PC-9 (cell line): ENCODE results near the gene RNU7-1. TPM values are rescaled to one million over a fixed set of nuclear protein-coding genes. Genes with fewer than 3 reads are reported as not detected.

Experiments used
- BruUV-seq: library from RNA; stranded (reverse); fragments of 400-500 nt; replicated peaks from 2 replicates; lab custom pipeline; 2021; lab: Mats Ljungman, UMichigan
- CTCF ChIA-PET: fragments of 300-600 bp; sonication (Branson Sonifier 250); formaldehyde crosslinking; loops from one replicate; lab custom pipeline; 2022; ENCODE audit warnings: antibody characterized with exemption; lab: Charles Lee
- POLR2A ChIA-PET: fragments of 300-600 bp; sonication (Branson Sonifier 250); formaldehyde crosslinking; loops from one replicate; lab custom pipeline; 2022; ENCODE audit warnings: antibody characterized with exemption; ENCODE audit not compliant: unreplicated experiment; lab: Charles Lee
- DNase-seq, 2 experiments: peaks; one replicate each; pipeline versions ENCODE4 v3.0.0 to v3.0.0-alpha.2; 2015 to 2022; ENCODE audit warnings: mixed read lengths in 1 of 2
- H2AFZ ChIP-seq: fragments of 200-600 bp; sonication (generic); 2 replicates; pipeline ENCODE4 v1.8.1; 2017; ENCODE audit warnings: antibody characterized with exemption
- H3F3A ChIP-seq: fragments of 200-600 bp; sonication (generic); 2 replicates; pipeline ENCODE4 v1.8.1; 2017; ENCODE audit warnings: antibody characterized with exemption, mild to moderate bottlenecking, low read depth; ENCODE audit not compliant: insufficient read depth
- H3K27ac ChIP-seq: fragments of 200-600 bp; sonication (generic); 2 replicates; pipeline ENCODE4 v1.6.1; 2016; ENCODE audit warnings: mixed run types
- H3K27me3 ChIP-seq: fragments of 200-600 bp; sonication (generic); 2 replicates; pipeline ENCODE4 v1.6.1; 2016; ENCODE audit warnings: low read depth, mixed run types; ENCODE audit not compliant: insufficient read depth
- H3K36me3 ChIP-seq: fragments of 200-600 bp; sonication (generic); 2 replicates; pipeline ENCODE4 v1.6.1; 2016; ENCODE audit warnings: low read depth, mixed run types
- H3K4me1 ChIP-seq: fragments of 200-600 bp; sonication (generic); replicated peaks from 2 replicates; pipeline ENCODE4 v1.6.1; 2016; ENCODE audit warnings: mixed run types; ENCODE audit not compliant: insufficient read depth
- H3K4me2 ChIP-seq: fragments of 200-600 bp; sonication (generic); 2 replicates; pipeline ENCODE4 v1.6.1; 2017; ENCODE audit warnings: mixed run types
- H3K4me3 ChIP-seq: fragments of 200-600 bp; sonication (generic); 2 replicates; pipeline ENCODE4 v1.6.1; 2016; ENCODE audit warnings: mixed run types
- H3K79me2 ChIP-seq: fragments of 200-600 bp; sonication (generic); 2 replicates; pipeline ENCODE4 v1.6.1; 2017; ENCODE audit warnings: low read depth, mixed run types
- H3K9me2 ChIP-seq: fragments of 200-600 bp; sonication (generic); 2 replicates; pipeline ENCODE4 v1.8.1; 2017; ENCODE audit warnings: mild to moderate bottlenecking; ENCODE audit not compliant: insufficient read depth
- H3K9me3 ChIP-seq: fragments of 200-600 bp; sonication (generic); 2 replicates; pipeline ENCODE4 v1.8.1; 2016; ENCODE audit warnings: low read depth; ENCODE audit not compliant: insufficient read depth
- H4K20me1 ChIP-seq: fragments of 200-600 bp; sonication (generic); 2 replicates; pipeline ENCODE4 v1.8.1; 2017; ENCODE audit not compliant: insufficient read depth
- EZH2 ChIP-seq: fragments of 200-600 bp; sonication (generic); IDR thresholded peaks from 2 replicates; pipeline ENCODE4 v1.8.0; 2017; ENCODE audit warnings: antibody characterized with exemption, low read depth
- intact Hi-C: fragments of 100-400 bp; cut with micrococcal nuclease; formaldehyde crosslinking; loops from one replicate; pipeline ENCODE4 v1.10.0; 2022; ENCODE audit not compliant: unreplicated experiment
- total RNA-seq: library from RNA; stranded (reverse); gene quantifications from 2 replicates; pipeline ENCODE4 v1.2.3, GENCODE V29; 2021
- TF ChIP-seq, protein P1 (sequence below): fragments of 200-600 bp; sonication (generic); conservative IDR thresholded peaks from 2 replicates; pipeline ENCODE4 v1.6.1; 2017; ENCODE audit warnings: mixed run types, antibody characterized with exemption, mild to moderate bottlenecking, moderate library complexity

RNU7-1 gene
- total RNA-seq, 1 experiment from 2014 or later = not detected

DNA sequence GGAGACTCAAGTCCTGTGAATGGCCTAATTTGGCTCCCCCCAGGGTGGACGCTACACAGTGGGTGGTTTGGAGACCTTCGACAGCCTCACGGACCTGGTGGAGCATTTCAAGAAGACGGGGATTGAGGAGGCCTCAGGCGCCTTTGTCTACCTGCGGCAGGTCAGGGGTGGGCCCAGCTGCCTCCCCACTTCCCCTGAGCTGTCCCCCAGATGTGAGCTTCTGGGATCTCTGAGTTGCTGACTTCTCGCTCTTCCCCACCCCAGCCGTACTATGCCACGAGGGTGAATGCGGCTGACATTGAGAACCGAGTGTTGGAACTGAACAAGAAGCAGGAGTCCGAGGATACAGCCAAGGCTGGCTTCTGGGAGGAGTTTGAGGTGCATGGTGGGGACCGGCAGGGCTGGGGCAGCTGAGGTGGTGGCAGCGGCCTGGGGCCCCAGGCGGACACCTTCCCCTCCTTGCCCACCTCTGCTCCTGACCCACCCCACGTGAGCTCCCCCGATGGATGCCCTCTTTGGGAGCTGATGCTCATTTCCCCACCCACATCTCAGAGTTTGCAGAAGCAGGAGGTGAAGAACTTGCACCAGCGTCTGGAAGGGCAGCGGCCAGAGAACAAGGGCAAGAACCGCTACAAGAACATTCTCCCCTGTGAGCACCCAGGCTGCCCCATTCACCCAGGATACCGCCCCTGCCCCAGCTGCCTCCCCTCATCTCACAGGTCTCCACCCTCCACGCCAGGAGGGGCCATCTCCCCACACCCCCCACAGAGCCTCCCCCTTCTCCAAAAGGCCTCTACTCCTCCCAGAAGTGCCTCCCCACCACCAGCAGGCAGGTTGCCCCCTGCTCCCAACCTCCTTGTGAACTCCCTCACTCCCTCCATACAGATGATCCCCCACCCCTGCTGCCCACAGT lies 11.7 kb downstream of the RNU7-1 start:
- Histone ChIP-seq H3K36me3 (no peaks in the 10 kb centered on the region), H3F3A (peaks cover 2% of the 10 kb centered on the region; the same call in 1 of the 2 replicates), H3K9me3 (no peaks in the 10 kb centered on the region), H3K27ac (no peak overlapping the region), H3K4me3 (no peak overlapping the region), H4K20me1 (no peaks in the 10 kb centered on the region), H3K27me3 (no peaks in the 10 kb centered on the region), H2AFZ (no peak overlapping the region), H3K9me2 (no peaks in the 10 kb centered on the region), H3K4me1 (peaks cover 6% of the 10 kb centered on the region), H3K79me2 (no peaks in the 10 kb centered on the region), H3K4me2 (no peak overlapping the region)
- no peak for DNase-seq
- POLR2A ChIA-PET = no interaction called here
- TF ChIP-seq EZH2 = no peak
- TF ChIP-seq, protein P1, sequence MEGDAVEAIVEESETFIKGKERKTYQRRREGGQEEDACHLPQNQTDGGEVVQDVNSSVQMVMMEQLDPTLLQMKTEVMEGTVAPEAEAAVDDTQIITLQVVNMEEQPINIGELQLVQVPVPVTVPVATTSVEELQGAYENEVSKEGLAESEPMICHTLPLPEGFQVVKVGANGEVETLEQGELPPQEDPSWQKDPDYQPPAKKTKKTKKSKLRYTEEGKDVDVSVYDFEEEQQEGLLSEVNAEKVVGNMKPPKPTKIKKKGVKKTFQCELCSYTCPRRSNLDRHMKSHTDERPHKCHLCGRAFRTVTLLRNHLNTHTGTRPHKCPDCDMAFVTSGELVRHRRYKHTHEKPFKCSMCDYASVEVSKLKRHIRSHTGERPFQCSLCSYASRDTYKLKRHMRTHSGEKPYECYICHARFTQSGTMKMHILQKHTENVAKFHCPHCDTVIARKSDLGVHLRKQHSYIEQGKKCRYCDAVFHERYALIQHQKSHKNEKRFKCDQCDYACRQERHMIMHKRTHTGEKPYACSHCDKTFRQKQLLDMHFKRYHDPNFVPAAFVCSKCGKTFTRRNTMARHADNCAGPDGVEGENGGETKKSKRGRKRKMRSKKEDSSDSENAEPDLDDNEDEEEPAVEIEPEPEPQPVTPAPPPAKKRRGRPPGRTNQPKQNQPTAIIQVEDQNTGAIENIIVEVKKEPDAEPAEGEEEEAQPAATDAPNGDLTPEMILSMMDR = no peak
- CTCF ChIA-PET = no interaction called here
- BruUV-seq = no TSS peak
- intact Hi-C loops = no loop called here

DNA sequence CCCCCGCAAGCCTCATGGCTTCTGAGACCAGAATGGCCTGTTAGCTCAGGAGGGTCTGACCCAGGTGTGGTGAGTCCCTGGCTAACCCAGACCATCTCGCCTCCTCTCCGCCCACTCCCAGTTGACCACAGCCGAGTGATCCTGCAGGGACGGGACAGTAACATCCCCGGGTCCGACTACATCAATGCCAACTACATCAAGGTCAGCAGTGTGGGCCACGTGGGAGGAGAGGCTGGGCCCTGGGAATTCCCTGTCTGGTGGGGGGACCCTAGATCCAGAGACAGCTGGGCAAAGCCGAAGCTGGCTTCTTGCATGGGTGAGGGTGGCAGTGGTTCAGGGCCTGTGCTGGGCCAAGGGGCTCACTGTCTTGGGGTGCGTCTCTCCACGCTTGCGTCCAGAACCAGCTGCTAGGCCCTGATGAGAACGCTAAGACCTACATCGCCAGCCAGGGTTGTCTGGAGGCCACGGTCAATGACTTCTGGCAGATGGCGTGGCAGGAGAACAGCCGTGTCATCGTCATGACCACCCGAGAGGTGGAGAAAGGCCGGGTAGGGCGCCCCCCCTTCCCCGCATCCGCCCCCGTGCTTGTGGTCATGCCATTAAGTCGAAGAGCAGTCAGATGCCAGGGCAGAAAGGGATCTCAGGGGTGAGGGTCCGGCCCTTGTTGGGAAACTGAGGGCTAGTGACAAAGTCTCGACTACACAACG lies 12.6 kb downstream of the RNU7-1 start:
- H3K27me3 ChIP-seq = no peaks in the 10 kb centered on the region
- H4K20me1 ChIP-seq = no peaks in the 10 kb centered on the region
- H3K36me3 ChIP-seq = no peaks in the 10 kb centered on the region
- no peaks in the 10 kb centered on the region for H3K79me2 ChIP-seq
- POLR2A ChIA-PET = no interaction called here
- no peaks in the 10 kb centered on the region for H3K9me2 ChIP-seq
- no peaks in the 10 kb centered on the region for H3K9me3 ChIP-seq
- CTCF ChIA-PET = no interaction called here
- no peak for TF ChIP-seq EZH2
- H3F3A ChIP-seq = peaks cover 11% of the 10 kb centered on the region; the same call in 1 of the 2 replicates
- H3K4me2 ChIP-seq = no peak overlapping the region
- H3K27ac ChIP-seq = no peak overlapping the region
- H3K4me3 ChIP-seq = no peak overlapping the region
- H2AFZ ChIP-seq = no peak overlapping the region
- H3K4me1 ChIP-seq = peaks cover 14% of the 10 kb centered on the region
- no peak for DNase-seq
- intact Hi-C loops = no loop called here
- BruUV-seq = no TSS peak

DNA sequence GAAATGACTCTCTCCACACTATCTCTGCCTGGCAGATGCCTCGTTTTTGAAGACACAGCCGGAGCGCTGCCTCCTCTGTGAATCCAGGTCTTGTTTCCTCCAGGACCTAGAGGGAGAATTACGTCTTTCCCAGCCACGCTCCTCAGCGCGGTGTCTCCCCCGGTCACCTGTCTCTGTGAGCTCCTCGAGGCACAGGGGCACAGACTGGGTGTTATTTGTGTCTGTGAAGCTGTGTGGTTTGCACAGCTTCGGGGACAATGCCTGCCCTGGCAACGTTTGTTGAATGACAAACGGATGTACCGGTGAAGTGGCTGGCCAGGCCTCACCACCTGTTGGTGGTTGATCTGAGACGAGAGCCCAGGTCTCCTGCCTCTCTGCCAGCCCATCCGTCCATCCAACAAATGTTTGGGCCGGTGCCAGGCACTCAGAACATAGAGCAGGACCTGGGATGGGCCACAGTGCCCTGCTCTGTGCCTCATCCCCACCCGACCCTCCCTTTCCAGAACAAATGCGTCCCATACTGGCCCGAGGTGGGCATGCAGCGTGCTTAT lies 13.6 kb downstream of the RNU7-1 start:
- Histone ChIP-seq H3K27me3 (no peaks in the 10 kb centered on the region), H3K79me2 (no peaks in the 10 kb centered on the region), H3K9me2 (no peaks in the 10 kb centered on the region), H4K20me1 (no peaks in the 10 kb centered on the region), H2AFZ (no peak overlapping the region), H3K4me2 (no peak overlapping the region), H3K27ac (no peak overlapping the region), H3F3A (peaks cover 21% of the 10 kb centered on the region), H3K9me3 (no peaks in the 10 kb centered on the region), H3K36me3 (no peaks in the 10 kb centered on the region), H3K4me1 (peaks cover 24% of the 10 kb centered on the region), H3K4me3 (no peak overlapping the region)
- CTCF ChIA-PET = no interaction called here
- POLR2A ChIA-PET = interaction anchor here (0.6 kb wide), 1 partner anchor 537 kb away, joined by 10 read pairs; no protein-coding TSS in a partner anchor
- no TSS peak for BruUV-seq
- intact Hi-C loops = no loop called here
- TF ChIP-seq EZH2 = no peak
- TF ChIP-seq, protein P1 = no peak
- DNase-seq = no peak
